Liver (tissue), 3 donors: ENCODE results near the gene PPIL3.

ENCODE experiments used
- ATF3 ChIP-seq: IDR thresholded peaks from 2 replicates; pipeline ENCODE4 v1.6.1; 2016; ENCODE audit warnings: antibody characterized with exemption
- CTCF ChIP-seq: fragments of 150-350 bp; IDR thresholded peaks from 2 replicates; pipeline ENCODE4 v1.5.1; 2017; ENCODE audit warnings: improper control_type of control experiment, low read depth, low read length; ENCODE audit not compliant: missing input control
- RAD21 ChIP-seq, 2 donors: IDR thresholded peaks; 2 replicates each; pipeline ENCODE4 v1.6.1; 2016; ENCODE audit warnings: antibody characterized with exemption in 2 of 2, mild to moderate bottlenecking in 2 of 2
- RXRA ChIP-seq, 2 donors: IDR thresholded peaks; 2 replicates each; pipeline ENCODE4 v1.6.1; 2017 to 2018; ENCODE audit warnings: antibody characterized with exemption in 2 of 2, mild to moderate bottlenecking in 1 of 2
- ZBTB33 ChIP-seq: IDR thresholded peaks from 2 replicates; pipeline ENCODE4 v1.6.1; 2016; ENCODE audit warnings: antibody characterized with exemption
- donor health status: healthy.
- donor health status: healthy.

GRCh38 chr2:200861617-200862155 lies 27.2 kb downstream of the PPIL3 start:
- TF ChIP-seq CTCF (no peak), RAD21 (IDR thresholded peaks at IDR 0.05) (no peak), RXRA (IDR thresholded peaks at IDR 0.05) (no peak), ZBTB33 (no peak), ATF3 (no peak)
